GM23338 (cell line): ENCODE results near the gene DIP2C. TPM values are rescaled to one million over a fixed set of nuclear protein-coding genes. Genes with fewer than 3 reads are reported as not detected.
A peak's percentile ranks its signal among the peaks of the same experiment; 100 is the strongest.

Source experiments
- ATAC-seq: fragments of 200-7000 bp; cut with Tn5 transposase; 3 replicates; pipeline ENCODE4 v1.9.1; 2020
- DNase-seq: peaks from one replicate; pipeline ENCODE4 v3.0.0-alpha.2; 2015; ENCODE audit warnings: low spot score
- H2AFZ ChIP-seq: fragments of 200-600 bp; sonication (generic); 2 replicates; pipeline ENCODE4 v1.8.0; 2016; ENCODE audit warnings: antibody characterized with exemption, mild to moderate bottlenecking, moderate library complexity
- H3F3A ChIP-seq: fragments of 200-600 bp; sonication (generic); replicated peaks from 2 replicates; pipeline ENCODE4 v1.8.0; 2017; ENCODE audit warnings: antibody characterized with exemption, mixed run types, low read depth
- H3K27ac ChIP-seq: fragments of 200-600 bp; sonication (generic); 2 replicates; pipeline ENCODE4 v1.6.1; 2016; ENCODE audit warnings: low read depth
- H3K27me3 ChIP-seq: fragments of 200-600 bp; sonication (generic); 2 replicates; pipeline ENCODE4 v1.8.0; 2016; ENCODE audit warnings: mild to moderate bottlenecking, mixed run types, moderate library complexity; ENCODE audit not compliant: insufficient read depth
- H3K36me3 ChIP-seq: fragments of 200-600 bp; sonication (generic); 2 replicates; pipeline ENCODE4 v1.8.0; 2016; ENCODE audit warnings: mild to moderate bottlenecking; ENCODE audit not compliant: insufficient read depth
- H3K4me1 ChIP-seq: fragments of 200-600 bp; sonication (generic); 2 replicates; pipeline ENCODE4 v1.8.0; 2016; ENCODE audit warnings: mild to moderate bottlenecking, moderate library complexity; ENCODE audit not compliant: insufficient read depth
- H3K4me2 ChIP-seq: fragments of 200-600 bp; sonication (generic); 2 replicates; pipeline ENCODE4 v1.7.1; 2017; ENCODE audit warnings: mixed run types
- H3K4me3 ChIP-seq: fragments of 200-600 bp; sonication (generic); 2 replicates; pipeline ENCODE4 v1.6.1; 2016; ENCODE audit warnings: mixed run types
- H3K79me2 ChIP-seq: fragments of 200-600 bp; sonication (generic); replicated peaks from 2 replicates; pipeline ENCODE4 v1.8.0; 2017; ENCODE audit warnings: mild to moderate bottlenecking; ENCODE audit not compliant: insufficient read depth
- H3K9me2 ChIP-seq: fragments of 200-600 bp; sonication (generic); 2 replicates; pipeline ENCODE4 v1.8.0; 2017; ENCODE audit not compliant: insufficient read depth
- H4K20me1 ChIP-seq: fragments of 200-600 bp; sonication (generic); replicated peaks from 2 replicates; pipeline ENCODE4 v1.8.0; 2017; ENCODE audit warnings: mild to moderate bottlenecking; ENCODE audit not compliant: insufficient read depth
- H3K27ac Mint-ChIP-seq: 2 replicates; pipeline ENCODE4 v1.8.0; 2020; ENCODE audit warnings: inconsistent platforms, mild to moderate bottlenecking, moderate library complexity, mixed read lengths
- H3K27me3 Mint-ChIP-seq: 3 replicates; pipeline ENCODE4 v1.8.0; 2022; ENCODE audit warnings: low read depth, mild to moderate bottlenecking, moderate library complexity, mixed read lengths, inconsistent platforms; ENCODE audit not compliant: insufficient read depth, poor library complexity
- H3K36me3 Mint-ChIP-seq: 3 replicates; pipeline ENCODE4 v1.8.0; 2021; ENCODE audit warnings: low read depth, mild to moderate bottlenecking, inconsistent platforms, moderate library complexity, mixed read lengths
- H3K4me1 Mint-ChIP-seq: 3 replicates; pipeline ENCODE4 v1.8.0; 2020; ENCODE audit warnings: mild to moderate bottlenecking, inconsistent platforms, mixed read lengths
- H3K4me3 Mint-ChIP-seq: 3 replicates; pipeline ENCODE4 v1.8.0; 2021; ENCODE audit warnings: moderate library complexity, mild to moderate bottlenecking, inconsistent platforms, mixed read lengths
- H3K9me3 Mint-ChIP-seq: 3 replicates; pipeline ENCODE4 v1.8.0; 2020; ENCODE audit warnings: moderate library complexity, mild to moderate bottlenecking, inconsistent platforms, mixed read lengths
- CREB1 ChIP-seq: fragments of 250-450 bp; sonication (Bioruptor Pico); IDR thresholded peaks from 2 replicates; pipeline ENCODE4 v1.5.0; 2020; ENCODE audit warnings: low read depth, mild to moderate bottlenecking, moderate library complexity
- ETS1 ChIP-seq: IDR thresholded peaks from 2 replicates; pipeline ENCODE4 v1.6.1; 2016; ENCODE audit warnings: antibody characterized with exemption
- EZH2phosphoT487 ChIP-seq: fragments of 200-600 bp; sonication (generic); IDR thresholded peaks from one replicate; pipeline ENCODE4 v1.8.1; 2018; ENCODE audit warnings: antibody characterized with exemption; ENCODE audit not compliant: unreplicated experiment
- NANOG ChIP-seq: IDR thresholded peaks from 2 replicates; pipeline ENCODE4 v1.6.1; 2016; ENCODE audit warnings: antibody characterized with exemption, borderline replicate concordance
- STAT1 ChIP-seq: IDR thresholded peaks from one replicate; pipeline ENCODE4 v1.6.1; 2016; ENCODE audit warnings: antibody characterized with exemption; ENCODE audit not compliant: unreplicated experiment
- ZNF331 ChIP-seq: fragments of 250-450 bp; sonication (Bioruptor Pico); IDR thresholded peaks from 2 replicates; pipeline ENCODE4 v1.5.0; 2020; ENCODE audit warnings: low read depth, mild to moderate bottlenecking, moderate library complexity
- ZNF462 ChIP-seq: fragments of 250-450 bp; sonication (Bioruptor Pico); IDR thresholded peaks from 2 replicates; pipeline ENCODE4 v1.5.0; 2020; ENCODE audit warnings: mild to moderate bottlenecking, moderate library complexity
- polyA plus RNA-seq: library from polyadenylated mRNA; unstranded; fragments of >200 nt; fragmentation: Nextera tagmentation; extraction: Ambion mirVana; gene quantifications from 2 replicates; pipeline ENCODE4 v1.2.1, GENCODE V29; 2016
- total RNA-seq: library from RNA; depleted of rRNA; stranded (reverse); fragments of >200 nt; shearing (Covaris generic); gene quantifications from 2 replicates; pipeline ENCODE4 v1.2.3, GENCODE V29; 2014

Gene DIP2C
- total and polyA plus RNA-seq, 2 experiments from 2014 or later, result 5.1 to 7.7 TPM

- TF ChIP-seq EZH2phosphoT487 (no peak), ETS1 (no peak)
These were observed 62.2 kb downstream of the DIP2C start (continued) for GRCh38 chr10:627032-627992.

GRCh38 chr10:625751-626711 lies 63.4 kb downstream of the DIP2C start:
- Histone ChIP-seq H3K4me1 (peaks cover 12% of the 10 kb centered on the region), H3K27ac (peak overlapping the region; percentile 78; the same call in 1 of the 2 replicates), H3K79me2 (peaks cover 27% of the 10 kb centered on the region), H3F3A (peaks cover 3% of the 10 kb centered on the region; the same call in 1 of the 2 replicates), H3K4me3 (no peak overlapping the region), H3K27me3 (no peaks in the 10 kb centered on the region), H4K20me1 (0 out of 2 replicates have a peak, but pooled peaks cover 6% of the 10 kb centered on the region), H3K9me2 (no peaks in the 10 kb centered on the region), H3K4me2 (peak overlapping the region; percentile 57; the same call in 1 of the 2 replicates), H3K36me3 (no peaks in the 10 kb centered on the region), H2AFZ (no peak overlapping the region)
- H3K9me3 Mint-ChIP-seq, result no peaks in the 10 kb centered on the region
- no peak overlapping the region for H3K4me3 Mint-ChIP-seq
- DNase-seq (no peak), ATAC-seq (no peak)
- TF ChIP-seq ETS1, result no peak
- no peak for TF ChIP-seq CREB1
- TF ChIP-seq ZNF331 (CRISPR knock-in tag), result no peak
- TF ChIP-seq NANOG, result no peak
- peaks cover 42% of the 10 kb centered on the region for H3K4me1 Mint-ChIP-seq
- H3K27me3 Mint-ChIP-seq, result peaks cover 17% of the 10 kb centered on the region
- no peaks in the 10 kb centered on the region; the same call in 2 of the 3 replicates for H3K36me3 Mint-ChIP-seq
- peak overlapping the region; percentile 16; the same call in 1 of the 2 replicates for H3K27ac Mint-ChIP-seq

GRCh38 chr10:625333-625696 lies 64.2 kb downstream of the DIP2C start:
- H3K27ac Mint-ChIP-seq, result no peak overlapping the region
- peak; percentile 21 for ATAC-seq
- H3K9me3 Mint-ChIP-seq, result no peaks in the 10 kb centered on the region
- H3F3A ChIP-seq, result peaks cover 3% of the 10 kb centered on the region; the same call in 1 of the 2 replicates
- H3K36me3 Mint-ChIP-seq, result no peaks in the 10 kb centered on the region; the same call in 2 of the 3 replicates
- no peak overlapping the region for H2AFZ ChIP-seq
- H3K4me2 ChIP-seq, result peak overlapping the region; percentile 57; the same call in 1 of the 2 replicates
- no peak overlapping the region for H3K4me3 Mint-ChIP-seq
- peaks cover 21% of the 10 kb centered on the region for H3K79me2 ChIP-seq
- peaks cover 17% of the 10 kb centered on the region for H3K27me3 Mint-ChIP-seq
- peaks cover 12% of the 10 kb centered on the region for H3K4me1 ChIP-seq
- no peak overlapping the region for H3K4me3 ChIP-seq
- H3K9me2 ChIP-seq, result no peaks in the 10 kb centered on the region
- H3K4me1 Mint-ChIP-seq, result peaks cover 39% of the 10 kb centered on the region
- no peak for DNase-seq
- no peaks in the 10 kb centered on the region for H3K36me3 ChIP-seq
- no peaks in the 10 kb centered on the region for H3K27me3 ChIP-seq
- peak overlapping the region; percentile 78; the same call in 1 of the 2 replicates for H3K27ac ChIP-seq
- 0 out of 2 replicates have a peak, but pooled peaks cover 4% of the 10 kb centered on the region for H4K20me1 ChIP-seq
- TF ChIP-seq STAT1 (no peak), ZNF462 (CRISPR knock-in tag) (no peak), CREB1 (no peak)
